Endothelial cell (in vitro differentiated cells): ENCODE data around the gene PPP5C. TPM values are rescaled to one million over a fixed set of nuclear protein-coding genes. Genes with fewer than 3 reads are reported as not detected.

Experiments
- DNase-seq: peaks from one replicate; pipeline ENCODE4 v3.0.0; 2021; ENCODE audit warnings: low spot score
- H3K27ac Mint-ChIP-seq: one replicate; pipeline ENCODE4 v1.8.0; 2021; ENCODE audit warnings: mixed read lengths, inconsistent platforms; ENCODE audit not compliant: unreplicated experiment
- H3K27me3 Mint-ChIP-seq: one replicate; pipeline ENCODE4 v1.8.0; 2021; ENCODE audit warnings: mild to moderate bottlenecking, moderate library complexity, mixed read lengths, inconsistent platforms; ENCODE audit not compliant: unreplicated experiment
- H3K36me3 Mint-ChIP-seq: one replicate; pipeline ENCODE4 v1.8.0; 2021; ENCODE audit warnings: mild to moderate bottlenecking, low read depth, mixed read lengths, inconsistent platforms; ENCODE audit not compliant: unreplicated experiment
- H3K4me1 Mint-ChIP-seq: one replicate; pipeline ENCODE4 v1.8.0; 2021; ENCODE audit warnings: mild to moderate bottlenecking, mixed read lengths, inconsistent platforms; ENCODE audit not compliant: unreplicated experiment
- H3K4me3 Mint-ChIP-seq: one replicate; pipeline ENCODE4 v1.8.0; 2021; ENCODE audit warnings: mild to moderate bottlenecking, mixed read lengths, inconsistent platforms; ENCODE audit not compliant: unreplicated experiment
- H3K9me3 Mint-ChIP-seq: one replicate; pipeline ENCODE4 v1.8.0; 2021; ENCODE audit warnings: mixed read lengths, inconsistent platforms; ENCODE audit not compliant: unreplicated experiment
- total RNA-seq: library from RNA; stranded (reverse); fragmentation: NEBNext Ultra II Directional; extraction: Animal tissue kit (Norgen Biotek cat#: 25700); gene quantifications from one replicate; pipeline ENCODE4 v1.2.1, GENCODE V29; 2021; ENCODE audit not compliant: unreplicated experiment
- TF ChIP-seq, protein P1 (sequence below): fragments of 200-600 bp; sonication (generic); IDR thresholded peaks from one replicate; pipeline ENCODE4 v1.5.0; 2021; ENCODE audit warnings: antibody characterized with exemption; ENCODE audit not compliant: unreplicated experiment

The PPP5C gene
- total RNA-seq, 1 donor from 2014 or later, result 66.7 TPM

DNA sequence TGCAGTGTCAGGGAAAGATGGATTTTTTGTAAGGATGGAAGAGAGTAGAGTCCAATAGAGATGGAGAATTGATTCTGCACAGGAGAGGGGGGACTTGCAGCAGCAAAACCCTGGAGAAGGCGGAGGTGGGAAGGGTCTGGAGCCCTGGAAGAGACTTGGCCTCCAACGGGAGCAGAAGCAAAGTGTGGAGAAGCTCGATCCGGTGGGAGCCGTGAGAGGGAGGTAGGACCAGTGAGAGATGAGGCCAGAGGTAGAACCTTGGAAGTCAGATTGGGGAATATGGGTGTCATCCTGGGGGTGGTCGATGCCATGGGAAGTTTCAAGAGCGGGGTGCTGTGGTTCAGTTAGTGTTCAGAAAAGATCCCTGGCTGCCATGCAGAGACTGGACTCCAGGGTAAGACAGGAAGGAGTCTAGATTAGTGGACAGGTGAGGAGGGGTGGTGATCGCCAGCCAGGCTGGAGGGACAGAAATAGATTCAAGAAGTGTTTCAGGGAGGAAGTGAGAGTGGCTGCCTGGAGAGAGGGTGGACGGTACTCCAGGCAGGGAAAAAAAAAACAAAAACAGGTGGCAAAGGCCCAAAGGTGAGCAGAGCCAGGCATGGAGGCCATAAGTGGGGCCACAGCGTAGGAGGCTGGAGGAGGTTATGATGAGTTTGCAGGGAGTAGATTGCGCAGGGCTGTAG is 2.6 kb downstream of the PPP5C start:
- no peak for DNase-seq
- Mint-ChIP-seq H3K36me3 (peaks cover 14% of the 10 kb centered on the region), H3K27ac (peak overlapping the region; percentile 88), H3K4me3 (peak overlapping the region; percentile 73), H3K9me3 (no peaks in the 10 kb centered on the region), H3K4me1 (peaks cover 49% of the 10 kb centered on the region), H3K27me3 (peaks cover 12% of the 10 kb centered on the region)
- TF ChIP-seq, protein P1, sequence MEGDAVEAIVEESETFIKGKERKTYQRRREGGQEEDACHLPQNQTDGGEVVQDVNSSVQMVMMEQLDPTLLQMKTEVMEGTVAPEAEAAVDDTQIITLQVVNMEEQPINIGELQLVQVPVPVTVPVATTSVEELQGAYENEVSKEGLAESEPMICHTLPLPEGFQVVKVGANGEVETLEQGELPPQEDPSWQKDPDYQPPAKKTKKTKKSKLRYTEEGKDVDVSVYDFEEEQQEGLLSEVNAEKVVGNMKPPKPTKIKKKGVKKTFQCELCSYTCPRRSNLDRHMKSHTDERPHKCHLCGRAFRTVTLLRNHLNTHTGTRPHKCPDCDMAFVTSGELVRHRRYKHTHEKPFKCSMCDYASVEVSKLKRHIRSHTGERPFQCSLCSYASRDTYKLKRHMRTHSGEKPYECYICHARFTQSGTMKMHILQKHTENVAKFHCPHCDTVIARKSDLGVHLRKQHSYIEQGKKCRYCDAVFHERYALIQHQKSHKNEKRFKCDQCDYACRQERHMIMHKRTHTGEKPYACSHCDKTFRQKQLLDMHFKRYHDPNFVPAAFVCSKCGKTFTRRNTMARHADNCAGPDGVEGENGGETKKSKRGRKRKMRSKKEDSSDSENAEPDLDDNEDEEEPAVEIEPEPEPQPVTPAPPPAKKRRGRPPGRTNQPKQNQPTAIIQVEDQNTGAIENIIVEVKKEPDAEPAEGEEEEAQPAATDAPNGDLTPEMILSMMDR, result no peak

DNA sequence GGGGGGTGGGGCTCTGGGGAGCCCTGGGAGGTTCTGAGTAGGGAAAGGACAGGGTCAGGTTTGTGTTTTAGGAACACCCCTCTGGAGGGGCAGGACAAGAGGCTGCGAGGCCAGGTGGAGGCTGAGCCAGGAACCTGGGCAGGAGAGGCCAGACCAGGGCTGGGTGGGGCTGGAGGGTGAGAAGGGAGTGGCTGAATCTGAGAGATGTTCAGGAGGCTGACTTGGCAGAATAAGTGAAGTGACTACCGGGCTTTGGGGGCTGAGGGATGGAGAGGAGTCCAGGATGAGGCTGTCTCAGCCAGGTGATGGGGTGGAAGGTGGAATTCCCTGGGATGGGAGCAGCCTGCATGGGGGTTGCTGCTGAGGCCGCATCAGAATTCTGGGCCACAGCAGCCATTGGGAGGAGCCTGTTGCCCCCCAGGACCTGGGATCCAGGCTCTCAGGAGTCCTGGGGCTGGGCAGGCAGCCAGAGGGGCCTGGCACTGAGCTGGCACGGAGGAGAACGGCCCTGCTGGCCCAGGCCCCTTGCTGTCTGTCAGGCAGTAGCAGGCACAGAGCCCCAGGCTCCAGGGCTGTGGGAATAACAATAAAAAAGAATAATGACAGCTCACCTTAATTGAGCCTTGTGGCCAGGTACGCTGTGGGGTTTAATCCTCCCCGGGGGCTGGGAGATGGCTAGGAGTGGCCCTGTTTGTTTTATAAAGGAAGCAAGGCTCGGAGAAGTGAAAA is 3.3 kb downstream of the PPP5C start:
- H3K4me1 Mint-ChIP-seq, result peaks cover 48% of the 10 kb centered on the region
- TF ChIP-seq, protein P1, result no peak
- peaks cover 14% of the 10 kb centered on the region for H3K36me3 Mint-ChIP-seq
- no peak overlapping the region for H3K4me3 Mint-ChIP-seq
- peak overlapping the region; percentile 77 for H3K27ac Mint-ChIP-seq
- H3K27me3 Mint-ChIP-seq, result peaks cover 12% of the 10 kb centered on the region
- no peaks in the 10 kb centered on the region for H3K9me3 Mint-ChIP-seq
- no peak for DNase-seq

DNA sequence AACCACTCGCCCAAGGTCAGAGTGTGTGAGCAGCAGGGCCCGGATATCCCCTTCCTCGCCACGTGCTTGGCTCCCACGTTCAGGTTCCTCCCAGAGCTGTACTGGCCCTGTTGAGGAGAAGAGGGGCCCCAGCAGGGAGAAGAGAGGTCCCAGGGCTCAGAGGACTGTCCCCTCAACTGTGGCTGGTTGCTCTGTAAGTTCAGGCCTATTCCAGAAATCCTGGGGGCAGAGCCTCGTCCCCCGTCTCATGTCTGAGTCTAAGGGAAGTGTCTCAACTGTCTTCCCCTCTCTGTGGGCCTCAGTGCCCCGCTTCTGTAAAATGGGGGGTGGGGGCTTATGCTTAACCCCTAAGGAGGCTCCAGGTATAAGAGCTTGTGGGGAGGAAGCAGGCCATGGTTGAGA is 3.9 kb downstream of the PPP5C start:
- H3K4me1 Mint-ChIP-seq, result peaks cover 44% of the 10 kb centered on the region
- DNase-seq, result no peak
- TF ChIP-seq, protein P1, result no peak
- H3K27me3 Mint-ChIP-seq, result peaks cover 12% of the 10 kb centered on the region
- no peaks in the 10 kb centered on the region for H3K9me3 Mint-ChIP-seq
- no peak overlapping the region for H3K4me3 Mint-ChIP-seq
- H3K36me3 Mint-ChIP-seq, result peaks cover 18% of the 10 kb centered on the region
- H3K27ac Mint-ChIP-seq, result peak overlapping the region; percentile 82

DNA sequence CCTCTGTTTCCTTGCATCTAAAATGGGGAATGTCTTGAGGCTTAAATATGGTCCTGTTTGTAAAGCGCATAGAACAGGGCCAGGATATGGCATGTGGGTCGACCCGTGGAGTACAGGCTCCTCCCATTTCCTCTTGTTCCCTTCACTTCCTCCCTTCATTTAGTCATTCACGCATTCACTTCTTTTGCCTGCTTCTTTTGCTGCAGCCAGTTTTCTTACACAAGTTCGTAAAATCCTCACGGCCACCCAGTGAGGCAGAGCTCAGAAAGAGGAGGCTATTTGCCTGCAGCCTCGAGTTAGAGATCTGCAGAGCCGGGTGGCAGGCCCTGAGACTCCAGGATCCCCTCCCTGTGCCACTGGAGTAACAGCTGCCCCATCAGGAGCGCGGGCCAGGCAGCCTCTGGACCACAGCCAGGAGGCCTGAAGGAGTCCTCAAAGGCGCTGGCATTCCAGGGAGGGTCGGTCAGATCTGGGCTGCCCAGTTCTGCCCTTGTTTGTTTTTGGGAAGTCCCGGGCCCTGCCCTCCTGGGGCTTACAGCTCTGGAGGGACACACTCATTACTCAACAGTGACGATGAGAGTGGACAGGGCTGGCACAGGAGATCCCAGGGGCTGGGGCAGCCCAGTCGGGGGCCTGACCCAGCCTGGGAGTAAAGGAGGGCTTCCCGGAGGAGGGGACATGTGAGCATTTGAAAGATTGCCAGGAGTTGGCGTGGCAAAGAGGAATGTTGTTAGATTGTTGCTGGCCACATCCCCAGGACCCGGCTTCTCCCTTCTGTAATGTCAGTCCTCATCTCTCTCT is 4.6 kb downstream of the PPP5C start:
- H3K4me1 Mint-ChIP-seq, result peaks cover 44% of the 10 kb centered on the region
- no peak overlapping the region for H3K4me3 Mint-ChIP-seq
- peaks cover 12% of the 10 kb centered on the region for H3K27me3 Mint-ChIP-seq
- DNase-seq, result no peak
- peaks cover 19% of the 10 kb centered on the region for H3K36me3 Mint-ChIP-seq
- TF ChIP-seq, protein P1, result no peak
- peak overlapping the region; percentile 82 for H3K27ac Mint-ChIP-seq
- H3K9me3 Mint-ChIP-seq, result no peaks in the 10 kb centered on the region
